A549 (cell line): ENCODE measurements around the gene GAS2L2. TPM values are rescaled to one million over a fixed set of nuclear protein-coding genes. Genes with fewer than 3 reads are reported as not detected.

ENCODE experiments used
- ATAC-seq, 2 experiments: fragments of 200-7000 bp in 1 of 2; fragments of >200 bp in 1 of 2; cut with Nextera tagmentation in 1 of 2; cut with Tn5 transposase in 1 of 2; 3 replicates each; pipeline versions ENCODE4 v1.8.0 to v1.9.1; 2018 to 2020; ENCODE audit warnings: mild to moderate bottlenecking in 1 of 2, moderate library complexity in 1 of 2
- CTCF ChIA-PET: fragments of 300-600 bp; sonication (Branson Sonifier 250); formaldehyde crosslinking; extraction: SDS; loops from one replicate; lab custom pipeline; 2021; ENCODE audit warnings: antibody characterized with exemption, inconsistent platforms; lab: Yijun Ruan, JAX
- POLR2A ChIA-PET: fragments of 350-600 bp; formaldehyde crosslinking; extraction: SDS; loops from one replicate; lab custom pipeline; 2021; ENCODE audit warnings: antibody characterized with exemption, inconsistent platforms; lab: Yijun Ruan, JAX
- DNase-seq, 2 experiments: peaks; one replicate each; pipeline versions ENCODE4 v3.0.0 to v3.0.0-alpha.2; 2011 to 2016; ENCODE audit warnings: low read depth in 1 of 2, low spot score in 1 of 2
- FAIRE-seq: peaks from 2 replicates; lab custom pipeline; 2011; peaks lifted over from hg19 to GRCh38; lab: Jason Lieb, UNC
- H3K27ac ChIP-seq, 2 experiments: fragments of >200 bp; sonication (Bioruptor Twin); formaldehyde crosslinking; 3 replicates each; pipeline ENCODE4 v1.5.1; 2016 to 2017
- H3K4me1 ChIP-seq: fragments of >200 bp; sonication (Bioruptor Twin); formaldehyde crosslinking; 3 replicates; pipeline ENCODE4 v1.6.1; 2016
- H3K4me2 ChIP-seq: fragments of >200 bp; sonication (Bioruptor Twin); formaldehyde crosslinking; 3 replicates; pipeline ENCODE4 v1.6.1; 2016
- H3K4me3 ChIP-seq: fragments of >200 bp; sonication (Bioruptor Twin); formaldehyde crosslinking; 3 replicates; pipeline ENCODE4 v1.5.1; 2016
- H3K9me3 ChIP-seq: fragments of >200 bp; sonication (Bioruptor Twin); formaldehyde crosslinking; 3 replicates; pipeline ENCODE4 v1.6.1; 2016
- BCL3 ChIP-seq: fragments of >200 bp; sonication (Bioruptor Twin); formaldehyde crosslinking; IDR thresholded peaks from 3 replicates; pipeline ENCODE4 v1.6.1; 2016
- CBX2 ChIP-seq: fragments of 200-600 bp; sonication (generic); IDR thresholded peaks from 2 replicates; pipeline ENCODE4 v1.6.1; 2016; ENCODE audit warnings: low read depth, mild to moderate bottlenecking, borderline replicate concordance
- CEBPB ChIP-seq, 2 experiments: fragments of >200 bp in 1 of 2; sonication (Bioruptor Twin) in 1 of 2; formaldehyde crosslinking in 1 of 2; IDR thresholded peaks; 2 replicates each; pipeline ENCODE4 v1.6.1; 2012 to 2016
- E2F6 ChIP-seq: IDR thresholded peaks from 2 replicates; pipeline ENCODE4 v1.6.1; 2012; ENCODE audit warnings: low read depth, borderline replicate concordance
- EHMT2 ChIP-seq: fragments of 200-600 bp; sonication (generic); IDR thresholded peaks from 2 replicates; pipeline ENCODE4 v1.6.1; 2016; ENCODE audit warnings: antibody characterized with exemption, low read depth, mild to moderate bottlenecking, moderate library complexity
- ELK1 ChIP-seq: fragments of 150-350 bp; IDR thresholded peaks from 2 replicates; pipeline ENCODE4 v1.6.1; 2014; ENCODE audit warnings: low read depth, mild to moderate bottlenecking, low read length
- FOXS1 ChIP-seq: fragments of 250-450 bp; sonication (Bioruptor Pico); IDR thresholded peaks from 2 replicates; pipeline ENCODE4 v1.5.0; 2020; ENCODE audit warnings: mild to moderate bottlenecking, moderate library complexity
- JUN ChIP-seq, 2 experiments: fragments of >200 bp; sonication (Bioruptor Twin); formaldehyde crosslinking; IDR thresholded peaks; 2 replicates in 1 of 2; 3 replicates in 1 of 2; pipeline ENCODE4 v1.6.1; 2016 to 2017
- MAFK ChIP-seq: fragments of 450-650 bp; IDR thresholded peaks from 2 replicates; pipeline ENCODE4 v1.6.1; 2014; ENCODE audit not compliant: partially characterized antibody
- MAZ ChIP-seq: fragments of 150-350 bp; IDR thresholded peaks from 2 replicates; pipeline ENCODE4 v1.6.1; 2014; ENCODE audit warnings: antibody characterized with exemption, low read depth, low read length, borderline replicate concordance
- PHF8 ChIP-seq: fragments of 200-600 bp; sonication (generic); IDR thresholded peaks from 2 replicates; pipeline ENCODE4 v1.6.1; 2016; ENCODE audit warnings: low read depth, mild to moderate bottlenecking, antibody characterized with exemption, moderate library complexity, borderline replicate concordance
- POLR2A ChIP-seq: IDR thresholded peaks from 2 replicates; pipeline ENCODE4 v1.6.1; 2012; ENCODE audit warnings: mild to moderate bottlenecking, low read length
- POLR2AphosphoS2 ChIP-seq: conservative IDR thresholded peaks from 2 replicates; pipeline ENCODE4 v1.6.1; 2012; ENCODE audit warnings: low read length, improper control_type of control experiment, inconsistent platforms
- RAD21 ChIP-seq, 2 experiments: fragments of >200 bp in 1 of 2; sonication (Bioruptor Twin) in 1 of 2; formaldehyde crosslinking in 1 of 2; IDR thresholded peaks in 1 of 2; conservative IDR thresholded peaks in 1 of 2; 2 replicates in 1 of 2; 3 replicates in 1 of 2; pipeline ENCODE4 v1.6.1; 2012 to 2018; ENCODE audit warnings: inconsistent platforms in 1 of 2
- RCOR1 ChIP-seq: fragments of 150-350 bp; IDR thresholded peaks from 2 replicates; pipeline ENCODE4 v1.6.1; 2014; ENCODE audit warnings: antibody characterized with exemption, low read length, low read depth
- REST ChIP-seq: fragments of 200-600 bp; sonication (generic); IDR thresholded peaks from 2 replicates; pipeline ENCODE4 v1.6.1; 2016; ENCODE audit warnings: antibody characterized with exemption, mild to moderate bottlenecking, moderate library complexity
- SMC3 ChIP-seq: fragments of >200 bp; sonication (Bioruptor Twin); formaldehyde crosslinking; IDR thresholded peaks from 3 replicates; pipeline ENCODE4 v1.6.1; 2018; ENCODE audit warnings: inconsistent platforms
- SREBF2 ChIP-seq: fragments of 450-650 bp; IDR thresholded peaks from 2 replicates; pipeline ENCODE4 v1.6.1; 2014; ENCODE audit warnings: mild to moderate bottlenecking, moderate library complexity
- TFCP2L1 ChIP-seq: fragments of 250-450 bp; sonication (Bioruptor Pico); IDR thresholded peaks from 2 replicates; pipeline ENCODE4 v1.5.0; 2021; ENCODE audit warnings: mild to moderate bottlenecking
- WGBS: methylation state at CpG from one replicate; pipeline ENCODE4 v1.1.6; 2017; ENCODE audit errors: missing lambda C conversion rate; 5-methylcytosine and 5-hydroxymethylcytosine counted together
- polyA plus RNA-seq, 4 experiments: library from polyadenylated mRNA; depleted of rRNA in 3 of 4; stranded (reverse); fragments of >200 nt; fragmentation: RNase III in 1 of 4; extraction: RNeasy Plus Mini Kit Qiagen cat#74134 plus additional on column Dnase treatment in 1 of 4; gene quantifications; 2 replicates in 3 of 4; 3 replicates in 1 of 4; pipeline ENCODE4 v1.2.3, GENCODE V29; 2011 to 2017

The GAS2L2 gene
- polyA plus RNA-seq, 2 of the 4 experiments (the other 2 are of a cell fraction) = 0.06 to 0.15 TPM

- FAIRE-seq (no peak), ATAC-seq (peak; percentile 83 to 86)
- 28% methylated on average over 36 of the region's 89 CpGs for WGBS
- H3K9me3 ChIP-seq = no peaks in the 10 kb centered on the region
- no peak for TF ChIP-seq EHMT2
- TF ChIP-seq RCOR1 = no peak
- TF ChIP-seq BCL3 = no peak
- no peak for TF ChIP-seq FOXS1 (CRISPR knock-in tag)
- TF ChIP-seq SMC3 = 0 out of 3 replicates have a peak, but pooled peaks have one; percentile 11
- TF ChIP-seq JUN (IDR thresholded peaks at IDR 0.05) = peak in 1 of 2 experiments; percentile 33; a peak in 1 of 5 replicates
- peak; percentile 43 for TF ChIP-seq POLR2A
- TF ChIP-seq E2F6 = peak; percentile 62; the same call in 1 of the 2 replicates
- no peak for TF ChIP-seq RAD21 (conservative IDR thresholded peaks at IDR 0.05 in 1 of 2, IDR thresholded peaks at IDR 0.05 in 1 of 2)
- TF ChIP-seq, all 56 proteins: peak for 4
- CTCF ChIA-PET = interaction anchor here (10.3 to 30.3 kb wide), 2 partner anchors 12 to 27 kb away, joined by 170 to 2039 read pairs; partner anchors contain the start of genes C17orf50, GAS2L2 and TAF15
- Histone ChIP-seq H3K4me1 (peaks cover 19% of the 10 kb centered on the region), H3K4me3 (peak within 1 kb of the TSS; percentile 56), H3K4me2 (peak within 1 kb of the TSS; percentile 88), H3K27ac (peak within 1 kb of the TSS; percentile 74 to 90)
- peak; percentile 52 to 70 for DNase-seq
- POLR2A ChIA-PET = interaction anchor here (0.5 to 1.7 kb wide), 3 partner anchors 14 to 56 kb away, joined by 3 to 6 read pairs (median 5); partner anchors contain the start of gene TAF15
Observed at GRCh38 chr17:35795007-35795870, 42.2 kb upstream of the GAS2L2 start, which contains the start of gene MMP28. MMP28 (minus strand) TSS chr17:35795641; CDS start chr17:35795377, 264 bp downstream.

GRCh38 chr17:35793257-35793656 is 40.2 kb upstream of the GAS2L2 start:
- Histone ChIP-seq H3K27ac (0 out of 6 replicates have a peak overlapping the region, but pooled peaks of 1 of the 2 experiments have one; percentile 13), H3K9me3 (no peaks in the 10 kb centered on the region), H3K4me3 (no peak overlapping the region), H3K4me2 (no peak overlapping the region)
- no peak for DNase-seq
- POLR2A ChIA-PET = no interaction called here
- TF ChIP-seq CEBPB (IDR thresholded peaks at IDR 0.05) = no peak
- TF ChIP-seq CBX2 = no peak
- TF ChIP-seq SREBF2 = no peak
- no peak for TF ChIP-seq REST
- TF ChIP-seq SMC3 = no peak
- no peak for TF ChIP-seq TFCP2L1 (CRISPR knock-in tag)
- TF ChIP-seq POLR2AphosphoS2 = no peak
- TF ChIP-seq ELK1 = no peak
- TF ChIP-seq MAFK = no peak
- TF ChIP-seq MAZ = no peak
- TF ChIP-seq PHF8 = no peak
- TF ChIP-seq EHMT2 = no peak
- TF ChIP-seq, all 56 proteins: peak for 0
- CTCF ChIA-PET = interaction anchor here (10.3 to 30.3 kb wide), 2 partner anchors 14 to 25 kb away, joined by 170 to 2039 read pairs; partner anchors contain the start of genes C17orf50, GAS2L2 and TAF15
- FAIRE-seq (no peak), ATAC-seq (no peak)
- H3K4me1 ChIP-seq = peaks cover 29% of the 10 kb centered on the region
- WGBS = 97% methylated on average over 3 of the region's 3 CpGs
